Type B pancreatic cell (in vitro differentiated cells): ENCODE measurements around the gene RNPS1. TPM values are rescaled to one million over a fixed set of nuclear protein-coding genes. Genes with fewer than 3 reads are reported as not detected.
A peak's percentile ranks its signal among the peaks of the same experiment; 100 is the strongest.

Experiments used
- DNase-seq: peaks from one replicate; pipeline ENCODE4 v3.0.0; 2021; ENCODE audit warnings: mixed read lengths; ENCODE audit not compliant: unreplicated experiment; ENCODE audit errors: extremely low spot score
- H3K27ac Mint-ChIP-seq: 2 replicates; pipeline ENCODE4 v1.8.0; 2021; ENCODE audit warnings: mild to moderate bottlenecking, mixed read lengths
- H3K27me3 Mint-ChIP-seq: 2 replicates; pipeline ENCODE4 v1.8.0; 2021; ENCODE audit warnings: mixed read lengths
- H3K36me3 Mint-ChIP-seq: 2 replicates; pipeline ENCODE4 v1.8.0; 2021; ENCODE audit warnings: mixed read lengths
- H3K4me1 Mint-ChIP-seq: one replicate; pipeline ENCODE4 v1.8.0; 2021; ENCODE audit warnings: mixed read lengths; ENCODE audit not compliant: unreplicated experiment
- H3K4me3 Mint-ChIP-seq: 2 replicates; pipeline ENCODE4 v1.8.0; 2021; ENCODE audit warnings: mild to moderate bottlenecking, mixed read lengths
- H3K9me3 Mint-ChIP-seq: 2 replicates; pipeline ENCODE4 v1.8.0; 2021; ENCODE audit warnings: mixed read lengths
- CTCF ChIP-seq: fragments of 200-600 bp; sonication (generic); conservative IDR thresholded peaks from 2 replicates; pipeline ENCODE4 v1.5.0; 2021; ENCODE audit warnings: antibody characterized with exemption, mild to moderate bottlenecking
- long read RNA-seq: library from polyadenylated mRNA; unstranded; transcript quantifications from one replicate; pipeline ENCODE4 v2.0.0, GENCODE V29; 2020
- total RNA-seq: library from RNA; stranded (reverse); gene quantifications from 2 replicates; pipeline ENCODE4 v1.2.1, GENCODE V29; 2021; ENCODE audit warnings: low replicate concordance

RNPS1 gene
- 180 and 241 TPM in 2 replicates for total RNA-seq
- long read RNA-seq, transcript RNPS1-202 (8 exons, 2,241 nt) = minor isoform, 57 of 148 reads
- long read RNA-seq, transcript RNPS1-220 (7 exons, 2,037 nt) = major isoform, 66 of 148 reads
- long read RNA-seq, partial matches to known transcripts = 4 of 148 reads
- long read RNA-seq, other reads (novel, unspliced or antisense) = 12 of 148 reads

- Mint-ChIP-seq H3K27ac (peak within 1 kb of the TSS; percentile 99), H3K4me3 (peak within 1 kb of the TSS; percentile 94), H3K27me3 (no peaks in the 10 kb centered on the region), H3K36me3 (peaks cover 8% of the 10 kb centered on the region), H3K9me3 (no peaks in the 10 kb centered on the region), H3K4me1 (peaks cover 27% of the 10 kb centered on the region)
- DNase-seq = peak; percentile 97
- TF ChIP-seq CTCF = no peak
These were observed at the start of gene RNPS1 for GRCh38 chr16:2267913-2268666. RNPS1 (minus strand) TSS chr16:2268126; CDS start chr16:2264643, 3,483 bp downstream.

- no peak for TF ChIP-seq CTCF
- Mint-ChIP-seq H3K27ac (no peak overlapping the region), H3K36me3 (no peaks in the 10 kb centered on the region), H3K4me1 (no peaks in the 10 kb centered on the region), H3K4me3 (no peak overlapping the region), H3K27me3 (no peaks in the 10 kb centered on the region), H3K9me3 (no peaks in the 10 kb centered on the region)
- no peak for DNase-seq
These were observed 49.5 kb upstream of the RNPS1 start for GRCh38 chr16:2317231-2318020.

- Mint-ChIP-seq H3K27ac (no peak overlapping the region), H3K36me3 (no peaks in the 10 kb centered on the region), H3K9me3 (no peaks in the 10 kb centered on the region), H3K4me3 (no peak overlapping the region), H3K4me1 (no peaks in the 10 kb centered on the region), H3K27me3 (peaks cover 4% of the 10 kb centered on the region)
- DNase-seq = no peak
- TF ChIP-seq CTCF = no peak
These were observed 40.4 kb upstream of the RNPS1 start for GRCh38 chr16:2308089-2308962.

GRCh38 chr16:2299915-2300192 lies 31.9 kb upstream of the RNPS1 start:
- Mint-ChIP-seq H3K9me3 (no peaks in the 10 kb centered on the region), H3K27me3 (no peaks in the 10 kb centered on the region), H3K4me3 (no peak overlapping the region), H3K36me3 (no peaks in the 10 kb centered on the region), H3K4me1 (no peaks in the 10 kb centered on the region), H3K27ac (no peak overlapping the region)
- no peak for DNase-seq
- no peak for TF ChIP-seq CTCF
